PC-3 (cell line): ENCODE results near the gene HHAT.

ENCODE experiments used
- CTCF ChIP-seq: fragments of 300-600 bp; sonication (generic); conservative IDR thresholded peaks from 2 replicates; pipeline ENCODE4 v1.5.1; 2017; ENCODE audit warnings: antibody characterized with exemption, low read depth, mild to moderate bottlenecking, low read length
- EZH2 ChIP-seq: fragments of 300-600 bp; sonication (generic); IDR thresholded peaks from one replicate; pipeline ENCODE4 v1.6.1; 2017; ENCODE audit warnings: antibody characterized with exemption, mild to moderate bottlenecking, low read length; ENCODE audit not compliant: unreplicated experiment

GRCh38 chr1:210723646-210724045 lies 394.9 kb downstream of the HHAT start:
- TF ChIP-seq CTCF (no peak), EZH2 (no peak)
